ENCODE results near the gene SCAPER. TPM values are rescaled to one million over a fixed set of nuclear protein-coding genes. Genes with fewer than 3 reads are reported as not detected.

Gene SCAPER
- polyA plus RNA-seq, 1 donor from 2014 or later, result 77.1 TPM

- H3F3A ChIP-seq (ENCODE audit: insufficient read depth, low read length, poor library complexity, severe bottlenecking), result no peaks in the 10 kb centered on the region
- no peak overlapping the region for H3K27ac ChIP-seq (ENCODE audit: low read length)
- no peak overlapping the region for H3K4me2 ChIP-seq (ENCODE audit: low read length)
- H3K9me3 ChIP-seq (ENCODE audit: low read length), result no peaks in the 10 kb centered on the region
- H3K79me2 ChIP-seq (replicated peaks; ENCODE audit: insufficient read depth, low read length), result no peaks in the 10 kb centered on the region
- H3K9ac ChIP-seq (ENCODE audit: low read length), result no peak overlapping the region
- no peak overlapping the region for H2AFZ ChIP-seq (ENCODE audit: low read depth, low read length)
- no peaks in the 10 kb centered on the region for H3K9me2 ChIP-seq (ENCODE audit: insufficient read depth, low read length)
- H4K20me1 ChIP-seq (ENCODE audit: insufficient read depth), result no peaks in the 10 kb centered on the region
- H3K27me3 ChIP-seq (ENCODE audit: insufficient read depth, low read depth, low read length), result no peaks in the 10 kb centered on the region
- no peaks in the 10 kb centered on the region for H3K36me3 ChIP-seq (ENCODE audit: insufficient read depth, low read length)
- no peak overlapping the region for H3K4me3 ChIP-seq (ENCODE audit: low read length)
- TF ChIP-seq REST (IDR thresholded peaks at IDR 0.05; ENCODE audit: borderline replicate concordance) (no peak), RAD21 (conservative IDR thresholded peaks at IDR 0.05) (peak; percentile 75), CTCF (IDR thresholded peaks at IDR 0.05; ENCODE audit: poor library complexity, severe bottlenecking) (peak; percentile 66), TAF1 (IDR thresholded peaks at IDR 0.05; ENCODE audit: low read depth) (no peak), SMC3 (conservative IDR thresholded peaks at IDR 0.05; ENCODE audit: poor library complexity) (peak; percentile 67)
Observed at GRCh38 chr15:76866716-76867321, 38.3 kb downstream of the SCAPER start.

- no peak for TF ChIP-seq TAF1 (IDR thresholded peaks at IDR 0.05; ENCODE audit: low read depth)
- no peak for TF ChIP-seq EP300 (conservative IDR thresholded peaks at IDR 0.05; ENCODE audit: poor library complexity, severe bottlenecking)
- TF ChIP-seq EZH2 (IDR thresholded peaks at IDR 0.05; ENCODE audit: borderline replicate concordance, insufficient read depth, low read length, poor library complexity, severe bottlenecking), result no peak
- TF ChIP-seq SMC3 (conservative IDR thresholded peaks at IDR 0.05; ENCODE audit: poor library complexity), result no peak
- Histone ChIP-seq H3K27ac (ENCODE audit: low read length) (no peak overlapping the region), H3K27me3 (ENCODE audit: insufficient read depth, low read depth, low read length) (no peaks in the 10 kb centered on the region), H3F3A (ENCODE audit: insufficient read depth, low read length, poor library complexity, severe bottlenecking) (no peaks in the 10 kb centered on the region), H3K4me2 (ENCODE audit: low read length) (no peak overlapping the region), H4K20me1 (ENCODE audit: insufficient read depth) (no peaks in the 10 kb centered on the region), H3K9me3 (ENCODE audit: low read length) (no peaks in the 10 kb centered on the region), H3K79me2 (replicated peaks; ENCODE audit: insufficient read depth, low read length) (no peaks in the 10 kb centered on the region), H3K9me2 (ENCODE audit: insufficient read depth, low read length) (no peaks in the 10 kb centered on the region), H3K4me3 (ENCODE audit: low read length) (no peak overlapping the region), H2AFZ (ENCODE audit: low read depth, low read length) (no peak overlapping the region), H3K9ac (ENCODE audit: low read length) (no peak overlapping the region), H3K36me3 (ENCODE audit: insufficient read depth, low read length) (no peaks in the 10 kb centered on the region)
Observed at GRCh38 chr15:76866008-76866407, 39.1 kb downstream of the SCAPER start.

- Histone ChIP-seq H3K36me3 (ENCODE audit: insufficient read depth, low read length) (no peaks in the 10 kb centered on the region), H3K4me3 (ENCODE audit: low read length) (no peak overlapping the region), H3K9me3 (ENCODE audit: low read length) (no peaks in the 10 kb centered on the region), H3F3A (ENCODE audit: insufficient read depth, low read length, poor library complexity, severe bottlenecking) (no peaks in the 10 kb centered on the region), H3K27ac (ENCODE audit: low read length) (no peak overlapping the region), H4K20me1 (ENCODE audit: insufficient read depth) (no peaks in the 10 kb centered on the region), H3K79me2 (replicated peaks; ENCODE audit: insufficient read depth, low read length) (no peaks in the 10 kb centered on the region), H3K4me2 (ENCODE audit: low read length) (no peak overlapping the region), H3K27me3 (ENCODE audit: insufficient read depth, low read depth, low read length) (no peaks in the 10 kb centered on the region), H3K9me2 (ENCODE audit: insufficient read depth, low read length) (no peaks in the 10 kb centered on the region), H3K9ac (ENCODE audit: low read length) (no peak overlapping the region), H2AFZ (ENCODE audit: low read depth, low read length) (no peak overlapping the region)
- TF ChIP-seq EP300 (conservative IDR thresholded peaks at IDR 0.05; ENCODE audit: poor library complexity, severe bottlenecking) (no peak), TAF1 (IDR thresholded peaks at IDR 0.05; ENCODE audit: low read depth) (no peak), RAD21 (conservative IDR thresholded peaks at IDR 0.05) (no peak), POLR2AphosphoS5 (IDR thresholded peaks at IDR 0.05) (no peak), MXI1 (conservative IDR thresholded peaks at IDR 0.05; ENCODE audit: poor library complexity, severe bottlenecking) (no peak), EZH2 (IDR thresholded peaks at IDR 0.05; ENCODE audit: borderline replicate concordance, insufficient read depth, low read length, poor library complexity, severe bottlenecking) (no peak), REST (IDR thresholded peaks at IDR 0.05; ENCODE audit: borderline replicate concordance) (no peak), SMC3 (conservative IDR thresholded peaks at IDR 0.05; ENCODE audit: poor library complexity) (no peak), CTCF (IDR thresholded peaks at IDR 0.05; ENCODE audit: poor library complexity, severe bottlenecking) (no peak)
Observed at GRCh38 chr15:76865548-76865991, 39.6 kb downstream of the SCAPER start.
